Neuronal stem cell (in vitro differentiated cells): ENCODE measurements around the gene TRAK1.
A peak's percentile ranks its signal among the peaks of the same experiment; 100 is the strongest.

Experiments used
- DNase-seq: peaks from one replicate; pipeline ENCODE4 v3.0.0-alpha.2; 2013; ENCODE audit warnings: low spot score
- H2AFZ ChIP-seq: one replicate; pipeline ENCODE4 v1.6.1; 2013; ENCODE audit warnings: mild to moderate bottlenecking, low read length, inconsistent platforms
- H2AK5ac ChIP-seq: 2 replicates; pipeline ENCODE4 v1.6.1; 2013; ENCODE audit warnings: low read depth, mild to moderate bottlenecking, inconsistent platforms, low read length, moderate library complexity, mixed read lengths
- H2BK120ac ChIP-seq: 2 replicates; pipeline ENCODE4 v1.6.1; 2013; ENCODE audit warnings: low read depth, mild to moderate bottlenecking, inconsistent platforms, low read length, moderate library complexity, mixed read lengths
- H2BK12ac ChIP-seq: one replicate; pipeline ENCODE4 v1.6.1; 2013; ENCODE audit warnings: low read length, inconsistent platforms
- H2BK15ac ChIP-seq: 2 replicates; pipeline ENCODE4 v1.6.1; 2013; ENCODE audit warnings: mild to moderate bottlenecking, low read length, inconsistent platforms, mixed read lengths
- H2BK5ac ChIP-seq: one replicate; pipeline ENCODE4 v1.6.1; 2013; ENCODE audit warnings: inconsistent platforms, mild to moderate bottlenecking, low read length, moderate library complexity
- H3K14ac ChIP-seq: one replicate; pipeline ENCODE4 v1.6.1; 2013; ENCODE audit warnings: low read length, inconsistent platforms
- H3K18ac ChIP-seq: 2 replicates; pipeline ENCODE4 v1.6.1; 2013; ENCODE audit warnings: low read length, inconsistent platforms
- H3K23ac ChIP-seq: 2 replicates; pipeline ENCODE4 v1.6.1; 2013; ENCODE audit warnings: low read depth, mild to moderate bottlenecking, mixed read lengths, low read length, inconsistent platforms; ENCODE audit not compliant: poor library complexity
- H3K27ac ChIP-seq: replicated peaks from 3 replicates; pipeline ENCODE4 v1.5.1; 2013; ENCODE audit warnings: low read length, inconsistent platforms
- H3K27me3 ChIP-seq, 3 experiments: 2 replicates each; pipeline ENCODE4 v1.6.1; 2013; ENCODE audit warnings: low read length in 3 of 3, mild to moderate bottlenecking in 2 of 3, inconsistent platforms in 1 of 3, low read depth in 1 of 3, mixed read lengths in 1 of 3, moderate library complexity in 1 of 3; ENCODE audit not compliant: control insufficient read depth in 3 of 3, insufficient read depth in 3 of 3
- H3K36me3 ChIP-seq, 2 donors: replicated peaks in 1 of 2; 2 replicates each; pipeline ENCODE4 v1.6.1; 2013; ENCODE audit warnings: low read length in 2 of 2; ENCODE audit not compliant: control insufficient read depth in 2 of 2, insufficient read depth in 2 of 2
- H3K4ac ChIP-seq: 2 replicates; pipeline ENCODE4 v1.6.1; 2013; ENCODE audit warnings: inconsistent platforms, mild to moderate bottlenecking, low read length, moderate library complexity
- H3K4me1 ChIP-seq, 2 donors: 1 replicate in 1 of 2; 2 replicates in 1 of 2; pipeline ENCODE4 v1.6.1; 2013; ENCODE audit warnings: low read length in 2 of 2, low read depth in 1 of 2; ENCODE audit not compliant: control insufficient read depth in 2 of 2, insufficient read depth in 1 of 2
- H3K4me2 ChIP-seq: one replicate; pipeline ENCODE4 v1.6.1; 2013; ENCODE audit warnings: mild to moderate bottlenecking, low read length, inconsistent platforms; ENCODE audit not compliant: insufficient read depth, poor library complexity, severe bottlenecking
- H3K4me3 ChIP-seq, 2 donors: 2 replicates each; pipeline ENCODE4 v1.5.1; 2013; ENCODE audit warnings: low read length in 2 of 2, mild to moderate bottlenecking in 2 of 2, inconsistent platforms in 1 of 2, moderate library complexity in 1 of 2
- H3K79me1 ChIP-seq: one replicate; pipeline ENCODE4 v1.6.1; 2013; ENCODE audit warnings: low read depth, mild to moderate bottlenecking, inconsistent platforms, low read length, moderate library complexity
- H3K9ac ChIP-seq: one replicate; pipeline ENCODE4 v1.6.1; 2013; ENCODE audit warnings: mild to moderate bottlenecking, low read depth, low read length, inconsistent platforms; ENCODE audit not compliant: poor library complexity
- H3K9me3 ChIP-seq, 2 donors: replicated peaks in 1 of 2; 2 replicates each; pipeline versions ENCODE3 to v1.6.1; 2013; ENCODE audit warnings: low read length in 2 of 2, mild to moderate bottlenecking in 2 of 2, inconsistent platforms in 1 of 2, low read depth in 1 of 2, mixed read lengths in 1 of 2, moderate library complexity in 1 of 2; ENCODE audit not compliant: control insufficient read depth in 2 of 2, insufficient read depth in 1 of 2
- H4K8ac ChIP-seq: one replicate; pipeline ENCODE4 v1.6.1; 2013; ENCODE audit warnings: low read depth, mild to moderate bottlenecking, inconsistent platforms, low read length, moderate library complexity
- H4K91ac ChIP-seq: one replicate; pipeline ENCODE4 v1.6.1; 2013; ENCODE audit warnings: low read length, low read depth, mild to moderate bottlenecking, inconsistent platforms; ENCODE audit not compliant: poor library complexity
- WGBS, 2 donors: extraction: QIAGEN DNeasy Blood & Tissue Kit; methylation state at CpG; one replicate each; pipeline ENCODE4 v1.1.7; 2013; ENCODE audit warnings: missing lambda C conversion rate in 2 of 2, mixed read lengths in 1 of 2; ENCODE audit not compliant: insufficient read length in 2 of 2, insufficient replicate concordance in 1 of 2; ENCODE audit errors: extremely low coverage in 2 of 2; 5-methylcytosine and 5-hydroxymethylcytosine counted together

TRAK1 gene

DNA sequence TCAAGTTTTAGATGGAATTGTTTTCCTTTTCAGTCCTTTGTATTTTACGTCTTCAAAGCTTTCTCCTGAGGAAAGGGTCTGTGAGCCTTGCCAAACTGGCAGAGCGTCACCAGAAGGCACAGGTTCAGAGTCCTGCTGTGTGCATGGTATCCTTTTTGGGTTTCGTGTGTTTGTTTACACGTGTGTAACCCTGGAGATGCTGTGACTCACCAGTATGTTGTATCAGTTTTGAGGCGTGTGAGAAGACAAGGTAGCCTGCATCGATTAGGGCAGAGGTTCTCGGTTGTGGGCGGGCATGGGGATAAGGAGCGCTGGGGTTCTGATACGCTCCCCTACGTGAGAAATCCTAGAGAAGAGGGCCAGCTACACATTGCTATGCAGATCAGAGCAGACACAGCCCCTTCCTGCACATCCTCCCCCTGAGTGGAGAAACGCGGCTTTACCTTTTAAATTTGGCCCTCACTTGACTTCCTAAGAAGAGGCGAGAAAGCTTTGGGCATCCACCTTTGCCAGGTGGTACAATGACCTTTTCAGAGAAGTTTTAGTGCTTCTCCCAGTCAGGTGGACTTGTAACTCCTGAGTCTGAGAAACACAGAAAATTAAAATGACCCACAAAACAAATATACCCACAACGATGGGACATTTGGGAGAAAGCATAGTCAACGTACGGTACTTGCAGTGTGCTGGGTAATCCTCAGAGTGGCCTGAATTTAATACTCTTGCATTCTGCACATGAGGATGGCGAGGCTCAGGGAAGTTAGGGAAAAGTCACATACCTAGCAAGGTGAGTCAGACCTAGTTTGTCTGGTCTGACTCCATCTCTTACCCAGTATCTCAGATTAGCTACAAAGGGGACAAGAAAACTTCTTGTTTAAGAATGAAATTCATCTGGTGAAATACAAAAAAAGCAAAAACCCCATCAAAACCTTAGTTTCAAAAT, 38.1 kb downstream of the TRAK1 start:
- Histone ChIP-seq H3K79me1 (no peaks in the 10 kb centered on the region), H4K8ac (no peak overlapping the region), H3K4me3 (no peak overlapping the region), H3K27me3 (no peaks in the 10 kb centered on the region), H3K27ac (no peak overlapping the region), H3K9me3 (no peaks in the 10 kb centered on the region), H4K91ac (no peak overlapping the region), H2BK12ac (no peak overlapping the region), H2BK15ac (no peak overlapping the region), H3K9ac (no peak overlapping the region), H3K23ac (no peak overlapping the region), H2BK5ac (no peak overlapping the region), H3K14ac (peak overlapping the region; percentile 72), H3K36me3 (peaks cover 8 to 77% of the 10 kb centered on the region in 2 donors), H2AK5ac (no peak overlapping the region), H2AFZ (no peak overlapping the region), H2BK120ac (no peak overlapping the region), H3K18ac (no peak overlapping the region), H3K4ac (no peak overlapping the region), H3K4me1 (no peaks in the 10 kb centered on the region), H3K4me2 (no peak overlapping the region)
- DNase-seq: no peak
- no CpG with 5 or more reads among the region's 18 CpGs for WGBS, 2 donors

DNA sequence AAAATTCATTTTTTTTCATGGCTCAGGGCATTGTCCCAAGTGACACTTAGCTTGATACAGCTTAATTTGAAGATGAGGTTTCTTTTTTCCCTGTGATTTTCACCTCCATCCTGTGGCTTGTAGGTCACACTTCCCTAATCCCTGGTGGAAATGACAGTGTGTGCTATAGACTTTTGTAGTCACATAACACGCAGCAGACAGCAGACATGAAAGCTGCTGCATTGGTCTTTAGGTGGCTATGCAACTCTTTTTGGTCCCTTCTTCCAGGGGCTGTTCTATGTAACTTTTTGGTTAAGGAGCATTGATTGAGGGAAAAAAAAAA, 38.8 kb downstream of the TRAK1 start:
- H4K91ac ChIP-seq: no peak overlapping the region
- no peak overlapping the region for H3K23ac ChIP-seq
- DNase-seq: no peak
- peaks cover 8 to 73% of the 10 kb centered on the region in 2 donors for H3K36me3 ChIP-seq
- H2AFZ ChIP-seq: no peak overlapping the region
- no peak overlapping the region for H3K27ac ChIP-seq
- no peaks in the 10 kb centered on the region for H3K27me3 ChIP-seq
- no peak overlapping the region for H4K8ac ChIP-seq
- H3K4me1 ChIP-seq: no peaks in the 10 kb centered on the region
- H2BK15ac ChIP-seq: no peak overlapping the region
- no peak overlapping the region for H3K18ac ChIP-seq
- H3K9ac ChIP-seq: no peak overlapping the region
- no peak overlapping the region for H3K14ac ChIP-seq
- H3K79me1 ChIP-seq: no peaks in the 10 kb centered on the region
- H2BK120ac ChIP-seq: no peak overlapping the region
- no peak overlapping the region for H2BK12ac ChIP-seq
- H3K4me2 ChIP-seq: no peak overlapping the region
- no CpG with 5 or more reads among the region's 1 CpG for WGBS, 2 donors
- no peaks in the 10 kb centered on the region for H3K9me3 ChIP-seq
- H2BK5ac ChIP-seq: no peak overlapping the region
- H2AK5ac ChIP-seq: no peak overlapping the region
- no peak overlapping the region for H3K4me3 ChIP-seq
- no peak overlapping the region for H3K4ac ChIP-seq

- Histone ChIP-seq H4K8ac (no peak overlapping the region), H3K9me3 (no peaks in the 10 kb centered on the region), H3K79me1 (no peaks in the 10 kb centered on the region), H3K4ac (no peak overlapping the region), H3K4me2 (no peak overlapping the region), H3K9ac (no peak overlapping the region), H3K4me3 (no peak overlapping the region), H4K91ac (no peak overlapping the region), H3K18ac (no peak overlapping the region), H2AFZ (no peak overlapping the region), H2BK120ac (no peak overlapping the region), H2BK12ac (no peak overlapping the region), H3K14ac (no peak overlapping the region), H3K27me3 (no peaks in the 10 kb centered on the region), H2AK5ac (no peak overlapping the region), H3K4me1 (no peaks in the 10 kb centered on the region), H2BK5ac (no peak overlapping the region), H2BK15ac (no peak overlapping the region), H3K23ac (no peak overlapping the region), H3K27ac (no peak overlapping the region), H3K36me3 (peaks cover 4 to 72% of the 10 kb centered on the region in 2 donors)
- DNase-seq: no peak
- no CpG with 5 or more reads among the region's 8 CpGs for WGBS, 2 donors
Observed at GRCh38 chr3:42130329-42131070, 39.3 kb downstream of the TRAK1 start.
